Vagina (tissue), 2 donors: ENCODE data around the gene POU6F2. TPM values are rescaled to one million over a fixed set of nuclear protein-coding genes. Genes with fewer than 3 reads are reported as not detected.

ENCODE experiments used
- DNase-seq, 2 donors: peaks; one replicate each; pipeline ENCODE4 v3.0.0-alpha.2; 2017; ENCODE audit errors: extremely low spot score in 2 of 2
- H3K27ac ChIP-seq: fragments of 200-600 bp; sonication (generic); one replicate; pipeline ENCODE4 v1.5.1; 2019
- H3K27me3 ChIP-seq: fragments of 200-600 bp; sonication (generic); one replicate; pipeline ENCODE4 v1.5.1; 2019
- H3K36me3 ChIP-seq, 2 donors: fragments of 200-600 bp; sonication (generic); one replicate each; pipeline ENCODE4 v1.5.1; 2017 to 2019
- H3K4me1 ChIP-seq: fragments of 200-600 bp; sonication (generic); one replicate; pipeline ENCODE4 v1.5.1; 2019
- H3K4me3 ChIP-seq, 2 donors: fragments of 200-600 bp; sonication (generic); 1 replicate in 1 of 2; 2 replicates in 1 of 2; pipeline ENCODE4 v1.5.1; 2016 to 2019
- H3K9me3 ChIP-seq: fragments of 200-600 bp; sonication (generic); one replicate; pipeline ENCODE4 v1.5.1; 2019
- POLR2A ChIP-seq, 2 donors: fragments of 450-650 bp; IDR thresholded peaks; one replicate each; pipeline ENCODE4 v1.6.1; 2017; ENCODE audit warnings: antibody characterized with exemption in 2 of 2, mild to moderate bottlenecking in 2 of 2, moderate library complexity in 2 of 2
- POLR2AphosphoS5 ChIP-seq, 2 donors: sonication (generic); formaldehyde crosslinking; IDR thresholded peaks; one replicate each; pipeline ENCODE4 v1.9.0; 2017; ENCODE audit warnings: antibody characterized with exemption in 2 of 2, mild to moderate bottlenecking in 2 of 2, low read depth in 1 of 2; ENCODE audit not compliant: insufficient read depth in 1 of 2
- intact Hi-C: fragments of 100-400 bp; cut with DNase I; formaldehyde crosslinking; loops from one replicate; pipeline ENCODE4 v1.15.1; 2023
- total RNA-seq: library from RNA; depleted of rRNA; stranded (reverse); fragments of >200 nt; gene quantifications from one replicate; pipeline ENCODE4 v1.2.3, GENCODE V29; 2016
- TF ChIP-seq, protein P1 (sequence below), 3 experiments: fragments of 450-650 bp in 2 of 3; fragments of 200-600 bp in 1 of 3; sonication (generic) in 1 of 3; IDR thresholded peaks; one replicate each; pipeline ENCODE4 v1.5.1; 2017 to 2019; ENCODE audit warnings: antibody characterized with exemption in 3 of 3, mild to moderate bottlenecking in 2 of 3, moderate library complexity in 2 of 3

POU6F2 gene
- total RNA-seq, 1 donor from 2014 or later, result not detected

DNA sequence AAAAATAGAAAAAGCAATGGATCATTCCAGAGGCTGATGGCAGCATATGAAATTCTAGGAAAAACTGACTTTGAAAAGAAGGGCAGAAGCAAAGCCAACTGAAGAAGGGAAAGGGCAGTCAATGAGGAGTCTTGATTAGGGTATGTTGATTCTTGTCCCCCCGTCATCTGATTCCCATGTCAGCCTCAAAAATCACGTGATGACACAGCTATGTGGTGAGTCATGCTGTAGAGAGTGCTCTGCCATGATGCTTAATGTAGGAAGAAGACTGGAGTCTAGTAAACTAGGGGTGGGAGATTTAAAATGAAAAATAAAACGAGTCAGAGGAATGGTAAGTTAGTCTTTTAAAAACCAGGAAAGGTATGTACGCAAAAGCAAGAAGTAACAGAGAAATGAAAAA lies 3.9 kb upstream of the POU6F2 start:
- Histone ChIP-seq H3K9me3 (no peaks in the 10 kb centered on the region), H3K36me3 (no peaks in the 10 kb centered on the region), H3K27me3 (no peaks in the 10 kb centered on the region), H3K4me3 (no peak overlapping the region), H3K27ac (no peak overlapping the region), H3K4me1 (peaks cover 9% of the 10 kb centered on the region)
- TF ChIP-seq, protein P1, sequence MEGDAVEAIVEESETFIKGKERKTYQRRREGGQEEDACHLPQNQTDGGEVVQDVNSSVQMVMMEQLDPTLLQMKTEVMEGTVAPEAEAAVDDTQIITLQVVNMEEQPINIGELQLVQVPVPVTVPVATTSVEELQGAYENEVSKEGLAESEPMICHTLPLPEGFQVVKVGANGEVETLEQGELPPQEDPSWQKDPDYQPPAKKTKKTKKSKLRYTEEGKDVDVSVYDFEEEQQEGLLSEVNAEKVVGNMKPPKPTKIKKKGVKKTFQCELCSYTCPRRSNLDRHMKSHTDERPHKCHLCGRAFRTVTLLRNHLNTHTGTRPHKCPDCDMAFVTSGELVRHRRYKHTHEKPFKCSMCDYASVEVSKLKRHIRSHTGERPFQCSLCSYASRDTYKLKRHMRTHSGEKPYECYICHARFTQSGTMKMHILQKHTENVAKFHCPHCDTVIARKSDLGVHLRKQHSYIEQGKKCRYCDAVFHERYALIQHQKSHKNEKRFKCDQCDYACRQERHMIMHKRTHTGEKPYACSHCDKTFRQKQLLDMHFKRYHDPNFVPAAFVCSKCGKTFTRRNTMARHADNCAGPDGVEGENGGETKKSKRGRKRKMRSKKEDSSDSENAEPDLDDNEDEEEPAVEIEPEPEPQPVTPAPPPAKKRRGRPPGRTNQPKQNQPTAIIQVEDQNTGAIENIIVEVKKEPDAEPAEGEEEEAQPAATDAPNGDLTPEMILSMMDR (IDR thresholded peaks at IDR 0.05), result no peak
- no peak for DNase-seq
- intact Hi-C loops, result no loop called here

DNA sequence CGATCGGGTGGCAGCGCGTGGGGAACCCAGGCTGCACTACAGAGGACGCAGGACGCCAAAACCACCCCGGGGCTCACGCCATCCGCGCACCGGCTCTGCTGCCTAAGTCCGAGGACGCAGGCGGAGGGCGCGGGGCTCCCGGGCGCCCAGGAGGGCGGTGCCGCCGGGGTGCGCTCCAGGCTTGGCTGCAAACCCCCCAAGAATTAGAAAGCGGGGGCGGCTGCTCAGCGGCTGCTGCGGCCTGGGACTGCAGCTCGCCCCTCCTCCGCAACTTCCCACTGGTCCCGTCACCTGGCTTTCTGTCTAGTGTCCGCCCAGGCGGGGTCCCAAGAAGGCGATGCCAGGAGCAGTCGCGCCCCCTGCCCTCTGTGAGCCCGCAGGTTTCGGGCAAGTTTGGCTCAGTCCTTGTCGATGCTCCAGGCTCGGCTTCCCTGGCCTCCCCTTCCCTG lies 1.7 kb upstream of the POU6F2 start:
- peaks cover 9% of the 10 kb centered on the region for H3K4me1 ChIP-seq
- no peaks in the 10 kb centered on the region for H3K9me3 ChIP-seq
- no peaks in the 10 kb centered on the region for H3K36me3 ChIP-seq
- intact Hi-C loops, result no loop called here
- no peak for DNase-seq
- TF ChIP-seq POLR2AphosphoS5 (IDR thresholded peaks at IDR 0.05; ENCODE audit: insufficient read depth in 1 of 2, low read depth in 1 of 2), result no peak
- TF ChIP-seq, protein P1 (IDR thresholded peaks at IDR 0.05), result no peak
- TF ChIP-seq POLR2A (IDR thresholded peaks at IDR 0.05), result no peak
- H3K4me3 ChIP-seq, result peak overlapping the region; percentile 32 to 40
- H3K27me3 ChIP-seq, result no peaks in the 10 kb centered on the region
- no peak overlapping the region for H3K27ac ChIP-seq

DNA sequence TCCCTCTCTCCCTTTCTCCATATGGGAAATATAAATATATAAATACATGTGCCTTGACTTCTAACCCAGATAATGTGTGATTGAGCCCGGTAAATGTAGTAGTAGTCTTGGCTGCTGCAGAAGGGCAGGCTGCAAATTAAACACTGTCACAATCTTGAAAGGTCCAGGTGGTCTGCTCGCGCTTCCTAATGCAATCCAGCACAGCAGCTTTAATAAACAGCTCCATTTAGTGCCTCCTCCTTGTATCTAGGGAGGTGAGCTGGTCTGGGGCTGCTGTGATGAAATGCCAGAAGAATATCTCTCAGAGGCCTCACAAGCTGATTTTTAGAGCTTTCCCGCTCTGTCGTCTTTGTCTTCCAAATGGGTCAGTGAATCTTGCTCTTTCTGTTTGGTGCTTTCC lies 782 bp downstream of the POU6F2 start:
- Histone ChIP-seq H3K27ac (no peak overlapping the region), H3K36me3 (no peaks in the 10 kb centered on the region), H3K27me3 (no peaks in the 10 kb centered on the region), H3K4me3 (no peak overlapping the region), H3K9me3 (no peaks in the 10 kb centered on the region), H3K4me1 (peaks cover 9% of the 10 kb centered on the region)
- DNase-seq, result no peak
- TF ChIP-seq, protein P1 (IDR thresholded peaks at IDR 0.05), result no peak
- no peak for TF ChIP-seq POLR2AphosphoS5 (IDR thresholded peaks at IDR 0.05; ENCODE audit: insufficient read depth in 1 of 2, low read depth in 1 of 2)
- intact Hi-C loops, result no loop called here

DNA sequence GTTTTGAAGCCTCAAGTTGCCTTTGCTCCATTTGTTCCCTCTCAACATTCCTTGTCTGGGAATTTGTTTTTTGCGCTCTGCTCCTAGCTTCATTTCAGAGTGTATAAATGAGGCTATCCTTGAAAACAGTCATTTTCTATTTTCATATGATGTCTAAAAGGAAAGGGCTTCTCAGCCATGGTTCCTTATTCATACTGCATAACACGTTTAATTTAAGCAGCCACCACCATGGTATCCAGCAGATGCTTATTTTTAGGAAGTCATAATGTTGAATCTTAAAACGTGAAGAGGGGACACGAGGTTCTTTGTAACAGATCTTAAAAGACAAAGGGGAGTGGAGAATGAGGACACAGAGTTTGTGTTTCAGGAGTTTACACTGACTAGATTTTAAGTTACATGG lies 14.5 kb downstream of the POU6F2 start:
- TF ChIP-seq POLR2A (IDR thresholded peaks at IDR 0.05) (no peak), POLR2AphosphoS5 (IDR thresholded peaks at IDR 0.05; ENCODE audit: insufficient read depth in 1 of 2, low read depth in 1 of 2) (no peak)
- TF ChIP-seq, protein P1 (IDR thresholded peaks at IDR 0.05), result no peak
- H3K27me3 ChIP-seq, result no peaks in the 10 kb centered on the region
- no peaks in the 10 kb centered on the region for H3K4me1 ChIP-seq
- H3K9me3 ChIP-seq, result no peaks in the 10 kb centered on the region
- no peak for DNase-seq
- no peaks in the 10 kb centered on the region for H3K36me3 ChIP-seq
- no peak overlapping the region for H3K27ac ChIP-seq
- no peak overlapping the region for H3K4me3 ChIP-seq
- intact Hi-C loops, result no loop called here

DNA sequence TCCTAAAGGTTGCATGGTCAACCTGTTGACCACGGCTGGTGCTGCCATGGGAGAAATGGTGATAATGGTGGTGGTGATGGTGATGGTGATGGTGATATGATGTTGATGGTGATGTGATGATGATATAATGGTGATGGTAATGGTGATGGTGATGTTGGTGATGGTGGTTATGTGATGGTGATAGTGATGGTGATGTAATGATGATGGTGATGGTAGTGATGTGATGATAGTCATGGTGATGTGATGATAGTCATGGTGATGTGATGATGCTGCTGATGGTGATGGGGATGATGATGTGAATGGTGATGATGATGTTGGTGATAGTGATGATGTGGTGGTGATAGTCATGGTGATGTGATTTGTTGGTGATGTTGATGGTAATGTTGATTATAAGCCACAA lies 23.9 kb downstream of the POU6F2 start:
- no peaks in the 10 kb centered on the region for H3K4me1 ChIP-seq
- no peaks in the 10 kb centered on the region for H3K27me3 ChIP-seq
- intact Hi-C loops, result no loop called here
- no peak for DNase-seq
- no peaks in the 10 kb centered on the region for H3K36me3 ChIP-seq
- no peak for TF ChIP-seq POLR2AphosphoS5 (IDR thresholded peaks at IDR 0.05; ENCODE audit: insufficient read depth in 1 of 2, low read depth in 1 of 2)
- no peak for TF ChIP-seq POLR2A (IDR thresholded peaks at IDR 0.05)
- TF ChIP-seq, protein P1 (IDR thresholded peaks at IDR 0.05), result no peak
- H3K27ac ChIP-seq, result no peak overlapping the region
- no peaks in the 10 kb centered on the region for H3K9me3 ChIP-seq
- no peak overlapping the region for H3K4me3 ChIP-seq
